GM12874 (cell line): Measurements from ENCODE around the gene HAS3.
A peak's percentile ranks its signal among the peaks of the same experiment; 100 is the strongest.

Source experiments
- TF ChIP-seq, protein P1 (sequence below): IDR thresholded peaks from 2 replicates; pipeline ENCODE4 v1.5.1; 2011; ENCODE audit warnings: low read depth, mild to moderate bottlenecking, control low read depth, low read length, moderate library complexity; ENCODE audit not compliant: insufficient read depth

The HAS3 gene

DNA sequence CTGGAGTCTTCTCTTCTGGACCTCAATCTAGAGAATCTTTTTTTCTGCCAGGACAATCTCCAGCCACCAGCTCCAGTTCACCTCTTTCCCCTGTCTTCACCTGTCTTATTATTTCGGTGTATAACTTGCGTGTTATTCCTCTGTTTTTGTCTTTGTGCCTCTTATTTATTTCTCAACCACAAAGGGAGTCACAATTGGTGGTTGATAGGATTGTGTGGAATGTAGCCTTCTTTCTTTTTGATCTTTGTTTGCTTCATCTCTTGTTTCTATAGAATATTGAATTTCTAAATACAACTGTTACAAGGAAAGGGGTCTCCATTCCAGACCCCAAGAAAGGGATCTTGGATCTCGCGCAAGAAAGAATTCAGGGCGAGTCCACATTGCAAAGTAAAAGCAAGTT, 35.9 kb upstream of the HAS3 start:
- TF ChIP-seq, protein P1, sequence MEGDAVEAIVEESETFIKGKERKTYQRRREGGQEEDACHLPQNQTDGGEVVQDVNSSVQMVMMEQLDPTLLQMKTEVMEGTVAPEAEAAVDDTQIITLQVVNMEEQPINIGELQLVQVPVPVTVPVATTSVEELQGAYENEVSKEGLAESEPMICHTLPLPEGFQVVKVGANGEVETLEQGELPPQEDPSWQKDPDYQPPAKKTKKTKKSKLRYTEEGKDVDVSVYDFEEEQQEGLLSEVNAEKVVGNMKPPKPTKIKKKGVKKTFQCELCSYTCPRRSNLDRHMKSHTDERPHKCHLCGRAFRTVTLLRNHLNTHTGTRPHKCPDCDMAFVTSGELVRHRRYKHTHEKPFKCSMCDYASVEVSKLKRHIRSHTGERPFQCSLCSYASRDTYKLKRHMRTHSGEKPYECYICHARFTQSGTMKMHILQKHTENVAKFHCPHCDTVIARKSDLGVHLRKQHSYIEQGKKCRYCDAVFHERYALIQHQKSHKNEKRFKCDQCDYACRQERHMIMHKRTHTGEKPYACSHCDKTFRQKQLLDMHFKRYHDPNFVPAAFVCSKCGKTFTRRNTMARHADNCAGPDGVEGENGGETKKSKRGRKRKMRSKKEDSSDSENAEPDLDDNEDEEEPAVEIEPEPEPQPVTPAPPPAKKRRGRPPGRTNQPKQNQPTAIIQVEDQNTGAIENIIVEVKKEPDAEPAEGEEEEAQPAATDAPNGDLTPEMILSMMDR, result no peak

DNA sequence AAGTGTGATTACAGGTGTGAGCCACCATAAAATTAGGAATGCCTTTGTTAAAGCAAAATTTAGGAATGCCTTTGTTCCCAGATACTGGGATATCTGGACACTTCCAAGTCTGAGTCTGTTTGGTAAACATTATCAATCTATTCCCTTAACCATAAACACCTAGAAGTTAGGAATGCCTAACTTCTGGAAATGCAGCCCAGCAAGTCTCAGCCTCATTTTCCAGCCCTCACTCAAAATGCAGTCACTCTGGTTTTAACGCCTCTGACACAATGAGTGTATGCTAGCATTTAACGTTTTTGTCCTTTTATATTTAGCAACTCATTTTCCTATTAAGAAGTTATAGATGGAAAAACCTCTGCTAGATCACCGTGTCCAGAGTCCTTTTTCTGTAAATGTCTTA, 34.4 kb upstream of the HAS3 start:
- TF ChIP-seq, protein P1, result no peak

DNA sequence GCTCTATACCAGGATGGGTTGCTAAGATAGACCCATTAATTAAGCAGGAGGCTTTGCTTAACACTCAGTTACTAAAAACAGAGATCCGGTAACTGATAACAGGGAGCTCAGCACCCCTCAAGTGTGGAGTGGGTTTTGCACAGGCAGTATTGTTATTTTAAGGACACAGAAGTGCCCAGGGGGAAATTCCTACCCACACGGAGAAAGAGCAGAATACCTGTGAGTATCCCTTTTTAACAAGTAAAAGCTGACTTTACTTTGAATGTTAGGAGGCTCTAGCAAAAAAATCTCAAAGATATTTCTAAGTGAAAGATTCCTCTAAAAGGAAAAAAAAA, 32.8 kb upstream of the HAS3 start:
- TF ChIP-seq, protein P1, result no peak

DNA sequence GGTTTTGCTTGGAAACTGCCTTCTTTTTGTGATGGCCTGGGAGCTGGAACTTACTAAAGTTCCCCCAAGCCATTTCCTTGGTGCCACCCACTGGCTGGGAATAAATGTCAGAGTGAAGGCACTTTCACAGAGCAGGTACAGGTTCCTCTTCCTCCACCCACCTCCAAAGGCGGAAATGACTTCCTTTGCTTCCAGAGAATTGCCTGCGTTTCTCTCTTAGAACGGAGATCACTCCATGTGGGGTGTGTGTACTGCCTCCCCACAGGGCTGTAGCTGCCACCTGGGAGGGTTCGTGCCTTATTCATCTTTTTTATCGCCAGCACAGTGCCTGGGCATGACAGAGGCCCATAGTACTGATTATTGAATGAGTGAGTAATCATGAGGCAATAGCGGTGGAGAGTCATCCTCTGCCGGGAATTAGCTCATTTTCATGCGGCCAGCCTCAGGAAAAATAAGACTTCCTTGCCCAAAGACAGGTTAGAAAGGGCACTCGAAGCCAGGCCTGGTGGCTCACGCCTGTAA, 32.2 kb upstream of the HAS3 start:
- TF ChIP-seq, protein P1, result no peak

DNA sequence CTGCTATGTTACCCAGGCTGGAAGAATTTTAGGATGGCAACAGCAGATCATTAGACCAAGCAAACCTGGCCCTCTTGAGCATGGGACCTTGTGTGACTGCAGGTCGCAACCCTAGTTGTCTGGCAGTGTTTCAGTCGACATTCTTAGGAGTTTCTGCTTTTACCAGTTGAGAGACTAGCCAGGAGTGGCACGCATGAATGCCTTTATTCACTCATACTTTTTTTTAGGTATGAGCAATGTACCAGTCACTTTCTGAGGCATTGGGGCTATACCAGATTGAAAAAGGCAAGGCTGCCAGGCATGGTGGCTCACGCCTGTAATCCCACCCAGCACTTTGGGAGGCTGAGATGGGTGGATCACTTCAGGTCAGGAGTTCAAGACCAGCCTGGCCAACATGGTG, 28.2 kb upstream of the HAS3 start:
- TF ChIP-seq, protein P1, result no peak

DNA sequence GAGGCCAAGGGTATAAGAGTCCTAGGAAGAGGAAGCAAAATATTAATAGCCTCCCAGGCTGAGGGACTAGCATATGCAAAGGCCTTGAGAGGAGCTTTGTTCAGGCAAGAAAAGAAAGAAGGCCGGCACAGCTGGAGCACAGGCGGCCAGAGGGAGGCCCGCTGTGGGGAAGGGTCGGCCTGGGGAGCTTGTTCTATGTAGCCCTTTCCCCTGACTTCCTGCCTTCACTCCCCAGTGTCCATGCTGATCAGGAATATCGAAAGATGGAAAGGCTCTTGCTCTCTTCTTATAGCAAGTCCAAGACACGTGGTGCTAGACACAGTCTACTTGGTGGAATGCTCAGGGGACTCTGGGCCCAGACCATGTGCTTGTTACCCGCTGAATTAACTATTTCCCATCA, 27.4 kb upstream of the HAS3 start:
- TF ChIP-seq, protein P1, result no peak

DNA sequence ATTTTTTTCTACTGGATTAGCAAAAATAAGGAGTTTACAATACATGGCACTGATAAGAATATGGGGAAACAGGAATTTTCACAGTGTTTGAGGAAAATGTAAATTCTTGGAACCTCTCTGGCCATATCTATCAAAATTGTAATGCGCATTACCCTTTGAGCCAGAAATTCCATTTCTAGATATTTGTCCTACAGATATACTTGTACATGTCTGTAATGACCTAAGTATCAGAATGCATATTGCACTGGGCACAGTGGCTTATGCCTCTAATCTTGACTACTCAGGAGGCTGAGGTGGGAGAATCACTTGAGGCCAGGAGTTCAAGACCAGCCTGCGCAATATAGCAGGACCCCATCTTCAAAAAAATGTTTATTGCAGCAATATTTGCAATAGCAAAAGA, 25.8 kb upstream of the HAS3 start:
- TF ChIP-seq, protein P1, result no peak

DNA sequence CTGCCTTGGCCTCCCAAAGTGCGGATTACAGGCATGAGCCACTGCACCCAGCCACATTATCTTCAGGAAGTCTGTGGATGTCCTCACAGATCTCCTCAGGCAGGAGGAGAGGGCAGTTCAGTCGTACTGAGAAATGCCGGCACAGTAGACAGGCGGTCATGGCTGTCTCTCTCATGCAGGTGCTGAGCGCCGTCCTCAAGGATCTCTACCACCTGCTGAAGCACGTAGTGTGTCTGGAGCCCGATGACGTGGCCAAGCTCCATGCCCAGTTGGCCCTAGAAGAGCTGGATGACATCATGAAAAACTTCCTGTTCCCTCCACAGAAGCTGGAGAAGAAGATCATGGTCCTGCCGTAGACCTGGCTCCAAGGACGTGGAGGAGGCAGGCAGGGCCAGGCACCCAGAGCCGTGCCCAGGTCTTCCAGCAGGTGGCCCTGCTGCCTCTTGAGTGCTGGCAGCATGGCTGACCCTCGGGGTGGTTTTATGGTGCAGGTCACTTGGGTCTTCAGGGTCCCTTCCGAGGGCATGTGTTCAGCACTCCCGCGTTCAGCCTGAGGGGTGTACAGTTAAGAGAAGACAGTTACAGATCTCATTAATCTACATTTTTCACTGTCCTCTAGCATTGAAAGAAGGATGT, 22.0 kb upstream of the HAS3 start:
- TF ChIP-seq, protein P1, result peak; percentile 25; the same call in 1 of the 2 replicates
